A549 (cell line): Measurements from ENCODE around the gene MAGED4.

Experiments used
- CTCF ChIP-seq: fragments of >200 bp; sonication (Bioruptor Twin); formaldehyde crosslinking; IDR thresholded peaks from 3 replicates; pipeline ENCODE4 v1.5.1; 2016
- MAZ ChIP-seq: fragments of 150-350 bp; IDR thresholded peaks from 2 replicates; pipeline ENCODE4 v1.6.1; 2014; ENCODE audit warnings: antibody characterized with exemption, low read depth, low read length, borderline replicate concordance
- PHF8 ChIP-seq: fragments of 200-600 bp; sonication (generic); IDR thresholded peaks from 2 replicates; pipeline ENCODE4 v1.6.1; 2016; ENCODE audit warnings: low read depth, mild to moderate bottlenecking, antibody characterized with exemption, moderate library complexity, borderline replicate concordance
- RCOR1 ChIP-seq: fragments of 150-350 bp; IDR thresholded peaks from 2 replicates; pipeline ENCODE4 v1.6.1; 2014; ENCODE audit warnings: antibody characterized with exemption, low read length, low read depth

- TF ChIP-seq CTCF (no peak), PHF8 (no peak), RCOR1 (no peak), MAZ (no peak)
Observed at GRCh38 chrX:52166840-52167239, 17.8 kb upstream of the MAGED4 start.
